ENCODE data around the gene EN1.

DNA sequence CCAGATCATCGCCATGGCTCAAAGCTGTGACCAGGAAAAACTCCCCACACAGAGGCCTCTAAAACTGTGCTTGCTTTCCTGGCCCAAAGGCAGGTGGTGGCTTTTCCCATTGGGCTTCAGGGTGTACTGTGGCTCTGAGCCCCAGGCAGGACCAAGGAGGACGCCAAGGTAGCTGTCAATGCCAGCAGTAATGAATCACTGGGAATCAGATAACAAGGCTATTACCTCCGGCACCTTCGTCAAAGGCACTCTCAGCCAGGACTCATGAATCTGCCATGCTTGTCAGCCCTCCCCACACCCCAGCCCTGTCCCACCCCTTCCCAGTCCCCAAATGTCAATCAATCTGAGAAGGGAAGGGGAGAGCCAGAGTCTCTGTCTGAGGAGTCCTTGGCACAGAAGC, 27.9 kb upstream of the EN1 start:
- TF ChIP-seq CTCF (IDR thresholded peaks at IDR 0.05), result no peak
- no peak for TF ChIP-seq POLR2A (IDR thresholded peaks at IDR 0.05)
- no peak for TF ChIP-seq POLR2AphosphoS5 (IDR thresholded peaks at IDR 0.05)
- no peak for TF ChIP-seq EP300 (IDR thresholded peaks at IDR 0.05; ENCODE audit: low read depth)

Measured in transverse colon (tissue), 4 donors.